ENCODE results near the gene DNAJB8.

The DNAJB8 gene

DNA sequence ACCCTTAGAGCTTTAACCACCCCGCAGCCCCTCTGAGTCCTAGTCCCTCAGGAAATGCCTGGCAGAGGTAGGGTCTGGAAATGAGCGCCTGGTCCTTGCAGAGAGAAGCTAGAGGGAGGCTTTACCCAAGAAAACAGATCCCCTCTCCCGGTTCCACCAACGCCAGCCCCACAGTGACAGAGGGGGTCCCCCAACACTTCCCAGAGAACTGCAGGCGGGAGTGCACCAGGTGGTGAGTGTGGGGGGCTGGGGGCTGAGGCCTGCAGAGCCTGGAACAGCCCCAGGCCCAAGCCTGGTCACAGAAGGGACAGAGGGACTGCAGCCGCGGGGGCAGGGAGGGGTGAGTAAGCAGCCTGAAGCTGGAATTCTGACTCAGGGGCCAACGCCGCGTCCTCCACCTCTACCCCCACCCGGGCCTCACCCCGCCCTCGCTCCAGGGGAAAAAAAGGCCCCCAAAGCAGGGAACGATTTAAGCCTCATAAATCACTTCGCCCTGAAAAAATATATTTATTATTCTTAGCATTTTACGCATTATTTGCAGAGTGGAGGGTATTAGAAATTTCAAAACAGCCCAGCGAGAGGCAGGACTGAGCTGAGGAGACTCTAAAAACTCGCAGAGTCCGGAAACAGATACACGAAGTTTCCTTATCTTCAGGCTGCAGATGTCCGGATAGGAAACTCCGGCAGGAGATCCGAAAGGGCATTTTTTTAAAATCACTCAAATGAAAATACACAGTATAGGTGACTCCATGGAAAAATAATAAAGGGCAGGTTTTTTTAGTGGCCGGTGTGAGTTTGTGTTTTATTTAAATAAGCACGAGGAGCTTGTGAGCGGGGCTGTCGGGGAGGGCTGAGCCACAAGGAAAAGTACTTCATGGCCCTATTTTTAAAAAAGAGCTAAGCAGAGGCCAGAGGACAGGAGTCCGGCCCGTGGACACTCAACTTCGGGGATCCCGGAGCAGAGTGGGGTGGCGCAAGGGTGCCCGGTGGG, 16.3 kb upstream of the DNAJB8 start:
- DNase-seq: no peak

DNA sequence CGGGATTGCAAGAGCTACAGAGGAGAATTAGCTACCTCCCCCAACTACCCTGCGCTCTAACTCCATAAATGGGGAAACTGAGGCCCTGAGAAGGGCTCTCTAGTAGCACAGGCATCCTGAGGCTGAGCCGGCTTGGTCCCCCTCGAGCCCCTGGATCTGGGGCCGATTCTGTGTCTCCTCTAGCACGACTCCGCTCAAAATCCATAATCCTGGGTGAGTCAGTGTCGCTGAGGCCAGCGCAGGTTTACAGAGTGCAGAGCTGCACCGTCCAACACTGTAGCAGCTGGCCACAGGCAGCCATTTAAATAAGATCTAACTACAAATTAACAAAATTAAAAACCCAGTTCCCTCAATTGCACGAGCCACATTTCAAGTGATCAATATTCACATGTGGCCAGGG, 15.5 kb upstream of the DNAJB8 start:
- no peak for DNase-seq

DNA sequence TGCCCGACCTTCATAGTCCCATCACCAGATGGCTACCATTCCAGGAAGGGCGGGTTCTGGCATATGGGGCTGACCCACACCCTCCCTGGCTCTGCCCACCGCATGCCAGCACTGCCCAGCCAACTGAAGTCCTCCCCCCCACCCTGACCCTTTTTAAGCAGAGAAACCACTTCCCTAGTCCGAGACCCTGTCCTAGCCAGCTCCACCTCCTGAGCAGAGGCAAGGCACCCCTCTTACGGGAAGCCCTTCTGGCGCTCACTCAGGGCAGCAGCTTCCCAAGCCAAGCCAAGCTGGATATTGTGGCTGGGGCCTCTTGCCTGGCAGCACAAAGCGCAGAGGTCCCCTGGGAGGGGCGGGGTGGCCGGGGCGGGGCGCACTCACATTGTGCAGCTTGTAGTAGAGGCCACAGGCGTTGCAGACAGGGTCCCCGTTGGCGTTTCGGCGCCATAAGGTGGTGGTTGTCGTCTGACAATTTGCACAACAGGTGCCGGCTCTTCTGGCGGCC, 14.8 kb upstream of the DNAJB8 start:
- no peak for DNase-seq

DNA sequence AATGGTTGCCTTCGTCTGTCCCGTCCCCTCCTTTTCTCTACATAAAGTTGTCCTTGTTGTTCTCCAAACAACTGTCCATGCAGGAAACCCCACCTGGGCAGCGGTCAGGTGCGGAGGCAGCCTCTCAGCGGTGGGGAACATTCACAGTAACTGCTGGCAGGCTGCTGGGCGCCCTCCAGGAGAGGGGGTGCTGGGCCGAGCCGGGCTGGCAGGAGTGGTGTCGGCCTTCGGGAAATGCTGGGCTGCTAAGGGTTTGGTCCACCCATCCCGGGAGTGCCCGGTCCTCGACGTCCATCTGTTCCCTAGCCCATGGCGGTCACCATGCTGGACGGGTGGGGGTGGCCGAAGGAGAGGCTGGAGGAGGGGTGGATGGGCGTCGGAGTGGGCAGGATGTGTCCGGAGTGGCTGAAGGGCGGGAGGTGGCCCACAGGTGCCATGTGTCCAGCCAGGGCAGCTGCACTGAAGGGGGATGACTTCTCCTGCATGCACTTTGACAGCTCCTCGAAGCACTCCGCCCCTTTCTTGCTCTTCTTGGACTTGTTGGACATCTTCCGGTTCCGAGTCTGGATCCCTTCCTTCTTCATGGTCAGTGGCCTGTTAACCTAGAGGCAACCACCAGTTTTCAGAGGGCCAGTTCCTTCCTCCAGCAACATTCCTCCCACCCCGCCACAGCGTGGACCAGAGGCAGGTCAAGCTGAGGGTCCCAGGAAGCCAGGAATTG, 14.2 kb upstream of the DNAJB8 start:
- no peak for DNase-seq

DNA sequence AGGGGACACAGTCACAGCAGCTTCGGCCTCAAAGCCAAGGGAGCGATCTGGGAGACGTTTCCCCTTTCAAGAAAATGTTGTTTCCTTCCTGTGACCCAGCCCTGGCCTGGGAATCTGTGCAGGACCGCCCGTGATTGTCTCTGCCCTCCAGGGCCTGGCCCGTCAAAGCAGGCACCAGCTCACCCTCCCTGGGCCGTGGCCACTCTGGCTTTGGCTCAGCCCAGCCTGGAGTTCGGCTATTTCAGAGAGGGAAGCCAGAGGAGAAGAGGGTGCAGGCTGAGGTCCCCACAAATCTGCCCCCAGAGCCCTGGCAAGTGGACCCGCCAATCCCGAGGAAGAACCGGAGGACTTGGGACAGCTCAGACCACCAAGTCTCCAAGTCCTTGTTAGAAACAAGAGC, 13.6 kb upstream of the DNAJB8 start:
- no peak for DNase-seq

DNA sequence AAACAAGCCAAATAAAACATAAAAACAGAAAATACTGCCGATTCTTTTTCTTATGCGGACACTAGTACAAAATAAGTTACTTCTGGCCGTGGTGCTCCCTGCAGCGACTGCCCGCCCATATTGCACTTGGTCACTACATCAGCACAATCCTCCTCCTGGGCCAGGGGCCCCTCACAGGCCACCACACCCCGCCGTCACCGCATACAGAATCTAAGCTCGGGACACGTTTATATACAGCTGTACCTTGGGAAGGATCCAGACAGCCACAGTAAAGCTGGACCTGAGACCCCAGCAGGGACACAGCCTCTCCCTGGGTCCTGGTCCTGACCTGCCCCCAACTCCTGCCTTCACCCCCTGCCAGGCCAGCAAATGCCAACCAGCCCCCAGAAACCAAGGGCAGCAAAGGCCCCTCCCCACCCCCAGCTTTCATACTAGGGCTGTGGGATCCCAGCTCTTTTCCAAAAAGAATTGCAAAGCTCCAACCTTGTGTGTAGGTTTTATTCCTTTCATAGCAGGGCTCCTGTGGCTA, 12.9 kb upstream of the DNAJB8 start:
- DNase-seq: no peak

DNA sequence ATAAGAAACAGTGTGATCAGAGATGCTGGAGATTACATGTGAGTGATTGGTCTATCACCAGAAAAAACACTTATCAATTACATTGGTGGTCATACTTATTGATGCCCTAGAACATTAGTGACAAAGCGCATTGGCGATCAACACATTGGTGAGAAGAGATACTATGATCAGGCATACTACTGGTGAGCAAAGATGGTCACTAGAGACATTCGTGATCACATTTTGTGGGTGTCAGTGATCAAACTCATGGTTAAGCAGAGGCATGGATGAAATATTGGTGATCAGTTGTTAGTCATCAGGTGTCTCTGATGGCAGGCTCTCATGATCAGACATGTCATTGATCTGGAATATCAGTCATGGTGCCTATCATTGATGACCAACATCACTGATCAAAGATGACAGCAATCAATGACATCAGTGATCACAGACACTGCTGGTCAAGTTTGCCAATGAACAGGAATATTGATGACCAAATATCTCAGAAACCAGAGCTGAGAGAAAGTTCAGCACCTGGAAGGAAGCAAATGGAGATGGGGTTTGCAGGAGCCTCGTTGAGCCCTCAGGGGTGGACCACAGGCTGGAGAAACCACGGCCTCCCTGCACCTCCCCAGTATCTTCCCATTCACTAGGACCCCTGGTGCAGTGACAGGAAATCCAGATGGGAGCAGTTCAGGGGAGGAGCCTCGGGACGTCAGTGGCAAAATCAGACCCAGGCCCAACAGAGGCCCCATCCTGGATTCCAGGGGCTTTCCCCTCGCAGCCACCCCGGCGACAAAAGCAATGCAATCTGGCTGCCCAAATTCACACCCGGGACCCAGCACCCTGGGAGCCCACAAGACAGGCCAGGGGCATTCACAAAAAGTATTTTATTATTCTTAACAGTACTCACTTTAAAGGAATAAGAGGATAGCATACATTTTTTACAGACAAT, 12.2 kb upstream of the DNAJB8 start:
- DNase-seq: no peak

DNA sequence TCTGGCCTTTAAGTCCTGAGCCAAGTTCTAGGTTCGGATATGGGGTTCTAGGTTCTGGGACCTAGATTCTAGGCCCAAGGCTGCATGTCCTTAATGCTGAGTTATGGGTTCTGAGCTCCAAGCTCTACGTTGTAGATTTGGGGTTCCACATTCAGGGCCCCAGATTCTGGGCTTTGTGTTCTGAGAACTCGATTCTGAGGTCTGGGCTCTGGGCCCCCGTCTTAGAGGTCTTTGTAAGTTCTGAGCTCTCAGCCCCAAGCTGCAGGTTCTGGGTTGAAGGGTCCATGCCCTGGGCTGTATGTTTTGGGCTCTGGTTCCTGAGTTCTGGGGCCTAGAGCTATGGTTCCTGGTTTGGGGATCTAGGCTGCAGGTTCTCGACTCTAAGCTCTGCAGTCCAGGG, 10.0 kb upstream of the DNAJB8 start:
- DNase-seq: no peak

DNA sequence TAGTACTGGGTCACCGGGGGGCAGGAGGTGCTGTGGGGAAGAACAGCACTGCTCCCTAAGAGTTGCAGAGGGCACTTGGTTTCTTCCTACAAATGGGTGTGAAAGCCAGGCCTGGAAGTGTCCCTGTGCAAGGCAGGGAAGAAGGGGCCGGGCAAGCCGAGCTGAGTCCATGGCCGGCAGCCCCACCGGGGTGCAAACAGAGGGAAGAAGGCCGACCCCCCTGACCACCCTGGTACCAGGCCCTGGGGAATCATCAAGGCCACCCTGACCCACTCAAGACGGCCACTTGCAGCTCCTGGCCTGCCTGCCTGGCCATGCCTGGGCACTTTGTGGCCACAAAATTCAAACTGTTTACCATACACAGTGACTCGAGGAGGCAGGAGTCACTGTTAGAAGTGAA, 8.7 kb upstream of the DNAJB8 start:
- DNase-seq: no peak

DNA sequence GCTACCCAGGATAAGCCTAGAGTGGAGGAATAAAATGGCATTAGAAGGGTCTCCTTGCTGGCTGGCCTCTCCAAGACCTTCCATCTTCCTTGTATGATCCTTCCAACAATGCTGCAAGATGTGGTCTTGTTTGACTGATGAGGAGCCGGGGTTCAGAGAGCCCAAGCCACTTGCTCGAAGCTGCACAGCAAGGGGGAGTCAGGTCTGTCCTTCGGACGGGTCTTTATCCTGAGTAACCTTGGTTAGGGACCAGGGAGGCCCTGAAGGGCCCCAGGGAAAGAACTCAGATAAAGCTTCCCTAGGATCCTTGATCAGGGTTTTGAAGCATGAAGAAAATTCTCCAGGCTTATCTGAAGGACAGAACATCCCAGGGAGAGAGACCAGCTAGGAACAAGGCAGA, 7.0 kb upstream of the DNAJB8 start:
- no peak for DNase-seq

DNA sequence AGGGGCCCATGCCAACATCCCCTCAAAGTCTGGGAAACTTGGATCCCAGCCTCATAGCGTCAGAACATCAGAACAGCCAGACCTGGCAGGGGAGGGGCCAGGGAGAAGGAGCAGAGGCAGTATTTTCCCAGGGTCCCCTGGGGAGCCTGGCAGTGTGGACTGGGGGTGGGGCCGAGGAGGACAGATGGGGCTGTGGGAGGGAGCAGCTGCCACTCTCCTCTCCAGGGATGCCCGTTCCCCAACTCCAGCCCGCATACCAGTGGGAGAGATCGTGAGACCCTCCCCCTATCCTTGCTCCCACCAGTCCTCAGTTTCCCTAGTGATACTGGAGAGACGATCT, 6.5 kb upstream of the DNAJB8 start:
- no peak for DNase-seq

DNA sequence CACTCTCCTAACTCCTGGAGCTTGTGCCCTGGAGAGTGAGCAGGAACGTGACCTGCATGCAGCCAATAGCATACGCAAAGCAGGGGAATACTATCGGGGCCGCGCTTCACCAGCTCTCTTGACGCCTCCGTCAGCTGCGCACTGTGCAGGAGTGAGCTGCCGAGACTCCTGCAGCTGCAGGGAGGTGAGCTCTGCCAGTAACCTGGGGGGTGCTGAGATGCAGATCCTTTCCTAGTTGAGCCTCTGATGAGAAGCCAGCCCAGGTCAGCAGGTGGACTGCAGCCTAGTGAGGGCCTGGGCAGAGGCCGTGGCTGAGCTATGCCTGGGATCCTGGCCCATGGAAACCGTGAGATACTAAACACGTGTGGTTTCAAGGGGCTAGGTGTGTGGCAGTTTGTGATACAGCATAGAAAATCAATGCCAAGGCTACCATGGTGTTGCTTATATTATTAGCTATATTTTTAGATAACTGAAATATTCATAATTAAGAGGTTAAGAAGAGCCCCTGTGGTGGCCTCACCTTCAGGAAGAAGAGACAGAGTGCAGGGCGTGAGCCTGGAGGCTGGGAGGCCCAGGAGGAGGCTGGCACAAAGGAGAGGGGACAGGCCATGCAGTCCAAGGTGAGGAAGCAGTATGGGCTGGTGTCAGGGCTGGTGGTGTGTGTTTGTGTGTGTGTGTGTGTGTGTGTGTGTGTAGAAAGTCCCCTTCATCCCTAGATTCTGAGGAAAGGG, 5.9 kb upstream of the DNAJB8 start:
- DNase-seq: no peak

DNA sequence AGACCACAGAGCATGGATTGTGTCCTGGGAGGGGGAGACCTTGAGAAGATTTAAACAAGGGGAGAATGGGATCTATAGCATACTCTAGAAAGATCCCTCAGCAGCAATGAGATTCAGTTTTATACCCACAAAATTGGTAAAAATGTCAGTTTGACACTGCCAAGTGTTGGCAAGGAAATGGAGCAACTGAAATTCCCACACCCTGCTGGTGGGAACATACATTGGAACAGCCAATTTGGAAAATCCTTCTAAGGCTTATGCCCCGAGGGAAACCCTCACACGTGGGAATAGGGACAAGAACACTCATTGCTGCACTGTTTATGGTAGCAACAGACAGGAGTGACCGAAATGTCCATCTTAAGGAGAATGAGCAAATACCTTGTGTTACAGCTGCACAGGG, 5.0 kb upstream of the DNAJB8 start:
- DNase-seq: no peak

DNA sequence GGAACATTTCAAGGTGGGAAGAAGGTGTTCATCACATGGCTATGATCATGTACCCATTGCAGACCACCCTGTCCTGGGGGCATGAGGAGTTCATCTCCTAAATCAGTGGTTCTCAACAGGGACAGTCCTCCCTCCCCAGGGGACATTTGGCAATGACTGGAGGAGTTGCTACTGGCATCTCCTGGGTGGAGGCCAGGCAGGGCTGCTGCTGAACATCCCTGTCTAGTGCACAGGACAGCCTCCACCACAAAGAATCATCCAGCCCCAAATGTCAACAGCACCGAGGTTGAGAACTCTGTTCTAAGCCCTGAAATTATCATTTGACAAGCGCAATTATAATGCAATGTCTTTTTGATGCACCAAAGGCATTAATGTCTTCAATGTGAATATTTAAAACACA, 4.4 kb upstream of the DNAJB8 start:
- DNase-seq: no peak

DNA sequence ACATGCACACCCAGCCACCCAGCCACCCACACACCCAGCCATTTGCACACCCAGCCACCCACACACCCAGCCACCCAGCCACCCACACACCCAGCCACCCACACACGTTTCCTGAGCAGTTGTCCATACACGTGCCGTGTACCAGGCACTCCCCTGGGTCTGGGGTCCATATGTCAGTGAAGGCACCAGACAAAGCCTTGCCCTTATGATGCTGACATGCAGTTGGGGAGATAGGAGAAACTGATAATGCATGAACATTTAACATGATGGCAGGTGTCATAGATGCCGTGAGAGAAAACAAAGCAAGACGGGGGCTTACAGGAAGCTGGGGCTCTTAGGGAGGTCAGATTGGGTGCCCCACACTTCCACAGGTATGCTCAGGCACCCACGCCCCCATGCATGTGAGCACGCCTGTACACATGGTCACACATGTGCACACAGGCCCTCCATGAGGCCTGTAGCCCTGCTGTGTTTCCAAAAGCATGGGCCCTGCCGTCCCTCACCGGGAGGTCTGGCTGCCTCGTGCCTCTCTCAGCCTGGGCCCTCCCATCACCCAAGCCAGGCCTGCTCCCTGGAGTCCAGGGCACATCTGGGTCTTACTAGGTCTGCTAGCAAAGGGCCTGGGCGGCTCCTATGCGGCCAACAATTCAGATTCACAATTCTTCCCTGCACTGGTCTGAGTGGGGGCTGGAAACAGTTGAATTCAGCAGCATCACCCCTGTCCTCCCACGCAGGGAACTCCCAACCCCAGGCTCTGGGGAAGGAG, 3.6 kb upstream of the DNAJB8 start:
- DNase-seq: no peak

DNA sequence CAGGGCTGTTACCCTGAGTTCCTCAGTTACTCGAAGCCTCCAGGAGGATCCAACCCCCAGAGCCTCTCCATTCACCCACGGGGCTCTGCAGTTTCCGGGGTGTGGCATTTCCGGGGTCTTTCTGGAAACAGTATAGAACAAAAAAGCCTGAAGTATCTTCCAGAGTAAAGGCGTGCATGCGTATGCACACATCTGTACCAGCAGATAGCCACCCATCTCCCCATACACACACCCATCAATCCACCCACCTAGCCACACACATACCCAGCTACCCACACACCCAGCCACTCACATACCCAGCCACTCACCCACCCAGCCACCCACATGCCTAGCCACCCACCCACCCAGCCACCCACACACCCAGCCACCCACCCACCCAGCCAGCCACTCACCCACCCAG, 2.9 kb upstream of the DNAJB8 start:
- DNase-seq: no peak

DNA sequence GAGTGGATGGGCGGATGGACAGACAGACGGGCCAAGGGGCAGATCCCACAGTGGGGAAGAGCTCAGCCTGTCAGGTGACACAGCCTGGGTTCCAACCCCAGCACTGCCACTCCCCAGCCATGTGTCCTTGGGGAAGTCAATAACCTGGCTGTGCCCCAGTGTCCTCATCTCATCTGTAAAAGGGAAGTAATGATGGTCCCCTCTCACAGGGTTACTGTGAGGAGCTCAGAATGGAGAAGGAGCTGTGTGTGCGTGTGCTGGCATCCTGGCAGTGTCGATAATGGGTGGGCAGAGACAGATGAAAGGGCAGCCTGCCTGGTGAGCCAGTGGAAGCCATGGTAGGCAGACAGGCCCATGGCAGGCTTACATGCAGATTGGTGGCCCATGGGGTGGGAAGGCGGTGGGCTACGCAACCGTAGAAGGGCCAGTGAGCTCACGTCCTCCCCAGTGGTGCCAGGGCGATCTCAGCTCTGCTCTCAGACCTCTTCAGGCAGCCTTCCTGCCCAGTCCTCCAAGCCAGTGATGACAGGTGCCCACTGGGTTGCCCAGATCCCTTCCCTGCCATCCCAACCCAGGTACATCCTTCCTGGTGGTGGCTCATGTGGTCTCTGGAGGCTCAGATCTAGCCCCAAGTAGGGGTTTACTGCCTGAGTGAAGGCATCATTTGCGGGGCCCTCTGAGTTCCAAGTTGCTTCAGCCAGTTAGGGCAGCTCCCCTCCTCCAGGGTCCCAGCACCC, 2.3 kb upstream of the DNAJB8 start:
- no peak for DNase-seq

DNA sequence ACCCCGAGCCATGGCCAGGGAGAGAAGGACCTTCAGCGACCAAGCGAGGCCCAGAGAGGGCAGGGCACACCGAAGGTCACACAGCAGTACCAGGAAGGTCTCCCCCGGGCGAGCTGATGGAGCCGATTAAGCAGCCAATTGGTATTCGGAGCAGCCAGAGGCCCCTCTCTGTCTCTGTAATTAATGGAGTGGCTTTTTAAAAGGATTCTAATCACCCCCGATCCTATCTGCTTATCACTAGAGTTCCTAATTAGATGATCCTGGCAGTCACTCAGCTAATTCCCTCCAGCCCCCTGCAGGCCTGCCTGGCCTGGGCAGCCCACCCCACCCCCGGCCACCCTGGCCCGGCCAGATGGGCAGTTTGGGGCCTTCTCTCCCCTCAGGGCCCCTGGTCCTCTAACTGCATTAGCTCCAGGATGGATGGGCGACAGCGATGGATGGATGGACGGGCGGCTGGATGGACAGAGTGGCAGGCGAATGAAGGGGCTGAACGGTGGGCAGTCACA, 1.6 kb upstream of the DNAJB8 start:
- no peak for DNase-seq

DNA sequence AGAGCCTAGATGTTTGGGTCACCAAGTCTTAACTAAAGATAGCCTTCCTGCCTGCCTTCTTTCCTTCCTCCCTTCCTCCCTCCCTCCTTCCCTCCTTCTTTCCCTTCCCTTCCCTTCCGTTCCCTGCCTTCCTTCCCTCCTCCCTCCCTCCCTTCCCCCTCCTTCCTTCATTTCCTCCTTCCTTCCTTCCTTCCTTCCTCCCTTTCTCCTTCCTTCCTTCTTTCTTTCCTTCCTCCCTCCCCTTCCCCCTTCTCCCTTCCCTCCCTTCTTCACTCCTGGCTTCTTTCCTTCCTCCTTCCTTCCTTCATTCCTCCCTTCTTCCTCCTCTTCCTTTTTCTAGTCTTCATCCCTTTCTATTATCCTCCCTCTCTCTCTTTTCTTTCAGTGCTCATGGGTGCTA, 2.0 kb downstream of the DNAJB8 start:
- DNase-seq: no peak

DNA sequence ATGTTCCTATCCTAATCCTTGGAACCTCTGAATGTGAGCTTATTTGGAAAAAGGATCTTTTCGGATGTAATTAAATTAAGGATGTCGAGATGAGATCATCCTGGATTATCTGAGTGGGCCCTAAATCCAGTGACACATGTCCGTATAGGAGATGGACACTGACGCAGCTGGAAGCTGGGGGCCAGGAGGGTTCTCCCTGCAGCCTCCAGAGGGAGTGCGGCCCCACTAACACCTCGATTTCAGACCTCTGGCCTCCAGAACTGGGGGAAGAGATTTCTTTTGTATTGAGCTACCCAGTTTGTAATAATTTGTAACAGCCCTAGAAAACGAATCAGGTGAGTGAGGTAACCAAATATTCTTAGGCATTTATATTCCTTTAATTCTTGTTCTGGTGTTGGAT, 2.5 kb downstream of the DNAJB8 start:
- DNase-seq: no peak
